ENCODE measurements around the gene MISP3.
A peak's percentile ranks its signal among the peaks of the same experiment; 100 is the strongest.

MISP3 gene

GRCh38 chr19:14112051-14112808, 39.6 kb downstream of the MISP3 start:
- H3K9ac ChIP-seq (ENCODE audit: low read length in 5 of 5), result peak overlapping the region; percentile 48 to 78 (median 68)

GRCh38 chr19:14112809-14113385, 40.3 kb downstream of the MISP3 start:
- Histone ChIP-seq H3K27me3 (ENCODE audit: control insufficient read depth in 5 of 5, insufficient read depth in 4 of 5, low read length in 5 of 5) (no peaks in the 10 kb centered on the region), H3K4me1 (ENCODE audit: control insufficient read depth in 5 of 5, insufficient read depth in 5 of 5, low read length in 5 of 5) (peaks cover 25 to 76% (median 75%) of the 10 kb centered on the region in 5 donors), H3K27ac (ENCODE audit: low read depth, low read length) (peak overlapping the region; percentile 76), H3K36me3 (ENCODE audit: control insufficient read depth in 5 of 5, insufficient read depth in 5 of 5, low read length in 5 of 5) (peaks cover 0 to under 1% (median 0%) of the 10 kb centered on the region in 5 donors), H3K4me3 (ENCODE audit: low read depth in 1 of 5, low read length in 5 of 5) (peak overlapping the region; percentile 44 to 54 (median 46)), H3K9me3 (ENCODE audit: control insufficient read depth in 5 of 5, low read length in 5 of 5) (no peaks in the 10 kb centered on the region), H3K9ac (ENCODE audit: low read length in 5 of 5) (peak overlapping the region; percentile 47 to 78 (median 72))

More at GRCh38 chr19:14112051-14112808, 39.6 kb downstream of the MISP3 start:
- H3K9me3 ChIP-seq (ENCODE audit: control insufficient read depth in 5 of 5, low read length in 5 of 5), result no peaks in the 10 kb centered on the region
- H3K27ac ChIP-seq (ENCODE audit: low read depth, low read length), result peak overlapping the region; percentile 76
- no peaks in the 10 kb centered on the region for H3K27me3 ChIP-seq (ENCODE audit: control insufficient read depth in 5 of 5, insufficient read depth in 4 of 5, low read length in 5 of 5)
- peaks cover 0 to 6% (median 0%) of the 10 kb centered on the region in 5 donors for H3K36me3 ChIP-seq (ENCODE audit: control insufficient read depth in 5 of 5, insufficient read depth in 5 of 5, low read length in 5 of 5)
- peak overlapping the region; percentile 44 to 54 (median 46) for H3K4me3 ChIP-seq (ENCODE audit: low read depth in 1 of 5, low read length in 5 of 5)
- peaks cover 25 to 83% (median 81%) of the 10 kb centered on the region in 5 donors for H3K4me1 ChIP-seq (ENCODE audit: control insufficient read depth in 5 of 5, insufficient read depth in 5 of 5, low read length in 5 of 5)

GRCh38 chr19:14113762-14114414, 41.3 kb downstream of the MISP3 start:
- H3K4me3 ChIP-seq (ENCODE audit: low read depth in 1 of 5, low read length in 5 of 5), result no peak overlapping the region
- H3K36me3 ChIP-seq (ENCODE audit: control insufficient read depth in 5 of 5, insufficient read depth in 5 of 5, low read length in 5 of 5), result no peaks in the 10 kb centered on the region
- H3K27ac ChIP-seq (ENCODE audit: low read depth, low read length), result peak overlapping the region; percentile 76
- H3K9me3 ChIP-seq (ENCODE audit: control insufficient read depth in 5 of 5, low read length in 5 of 5), result no peaks in the 10 kb centered on the region
- peak overlapping the region; percentile 15 to 78 (median 72) for H3K9ac ChIP-seq (ENCODE audit: low read length in 5 of 5)
- no peaks in the 10 kb centered on the region for H3K27me3 ChIP-seq (ENCODE audit: control insufficient read depth in 5 of 5, insufficient read depth in 4 of 5, low read length in 5 of 5)
- H3K4me1 ChIP-seq (ENCODE audit: control insufficient read depth in 5 of 5, insufficient read depth in 5 of 5, low read length in 5 of 5), result peaks cover 29 to 82% (median 79%) of the 10 kb centered on the region in 5 donors

- Histone ChIP-seq H3K27me3 (ENCODE audit: control insufficient read depth in 5 of 5, insufficient read depth in 4 of 5, low read length in 5 of 5) (no peaks in the 10 kb centered on the region), H3K4me1 (ENCODE audit: control insufficient read depth in 5 of 5, insufficient read depth in 5 of 5, low read length in 5 of 5) (peaks cover 29 to 87% (median 84%) of the 10 kb centered on the region in 5 donors), H3K27ac (ENCODE audit: low read depth, low read length) (peak overlapping the region; percentile 76), H3K9ac (ENCODE audit: low read length in 5 of 5) (peak overlapping the region in 1 of 5 donors; percentile 15), H3K9me3 (ENCODE audit: control insufficient read depth in 5 of 5, low read length in 5 of 5) (no peaks in the 10 kb centered on the region), H3K36me3 (ENCODE audit: control insufficient read depth in 5 of 5, insufficient read depth in 5 of 5, low read length in 5 of 5) (no peaks in the 10 kb centered on the region), H3K4me3 (ENCODE audit: low read depth in 1 of 5, low read length in 5 of 5) (peak overlapping the region in 2 of 5 donors; percentile 13 to 18)
Observed at GRCh38 chr19:14114439-14114838, 41.9 kb downstream of the MISP3 start.

- Histone ChIP-seq H3K4me1 (ENCODE audit: control insufficient read depth in 5 of 5, insufficient read depth in 5 of 5, low read length in 5 of 5) (peaks cover 33 to 91% (median 88%) of the 10 kb centered on the region in 5 donors), H3K36me3 (ENCODE audit: control insufficient read depth in 5 of 5, insufficient read depth in 5 of 5, low read length in 5 of 5) (no peaks in the 10 kb centered on the region), H3K27me3 (ENCODE audit: control insufficient read depth in 5 of 5, insufficient read depth in 4 of 5, low read length in 5 of 5) (no peaks in the 10 kb centered on the region), H3K9me3 (ENCODE audit: control insufficient read depth in 5 of 5, low read length in 5 of 5) (no peaks in the 10 kb centered on the region), H3K27ac (ENCODE audit: low read depth, low read length) (peak overlapping the region; percentile 76), H3K9ac (ENCODE audit: low read length in 5 of 5) (peak overlapping the region in 1 of 5 donors; percentile 94), H3K4me3 (ENCODE audit: low read depth in 1 of 5, low read length in 5 of 5) (peak overlapping the region in 2 of 5 donors; percentile 13 to 18)
Observed at GRCh38 chr19:14114854-14115253, 42.3 kb downstream of the MISP3 start.

GRCh38 chr19:14115756-14116155, 43.2 kb downstream of the MISP3 start:
- H3K4me3 ChIP-seq (ENCODE audit: low read depth in 1 of 5, low read length in 5 of 5), result peak overlapping the region in 3 of 5 donors; percentile 80 to 95 (median 87)
- H3K4me1 ChIP-seq (ENCODE audit: control insufficient read depth in 5 of 5, insufficient read depth in 5 of 5, low read length in 5 of 5), result peaks cover 34 to 89% (median 87%) of the 10 kb centered on the region in 5 donors
- peak overlapping the region; percentile 16 to 94 (median 77) for H3K9ac ChIP-seq (ENCODE audit: low read length in 5 of 5)
- H3K27me3 ChIP-seq (ENCODE audit: control insufficient read depth in 5 of 5, insufficient read depth in 4 of 5, low read length in 5 of 5), result no peaks in the 10 kb centered on the region
- H3K9me3 ChIP-seq (ENCODE audit: control insufficient read depth in 5 of 5, low read length in 5 of 5), result no peaks in the 10 kb centered on the region
- no peaks in the 10 kb centered on the region for H3K36me3 ChIP-seq (ENCODE audit: control insufficient read depth in 5 of 5, insufficient read depth in 5 of 5, low read length in 5 of 5)
- H3K27ac ChIP-seq (ENCODE audit: low read depth, low read length), result peak overlapping the region; percentile 76

- peaks cover 36 to 84% (median 80%) of the 10 kb centered on the region in 5 donors for H3K4me1 ChIP-seq (ENCODE audit: control insufficient read depth in 5 of 5, insufficient read depth in 5 of 5, low read length in 5 of 5)
- no peaks in the 10 kb centered on the region for H3K27me3 ChIP-seq (ENCODE audit: control insufficient read depth in 5 of 5, insufficient read depth in 4 of 5, low read length in 5 of 5)
- no peaks in the 10 kb centered on the region for H3K36me3 ChIP-seq (ENCODE audit: control insufficient read depth in 5 of 5, insufficient read depth in 5 of 5, low read length in 5 of 5)
- peak overlapping the region; percentile 77 to 94 (median 88) for H3K9ac ChIP-seq (ENCODE audit: low read length in 5 of 5)
- peak overlapping the region; percentile 76 for H3K27ac ChIP-seq (ENCODE audit: low read depth, low read length)
- no peaks in the 10 kb centered on the region for H3K9me3 ChIP-seq (ENCODE audit: control insufficient read depth in 5 of 5, low read length in 5 of 5)
- H3K4me3 ChIP-seq (ENCODE audit: low read depth in 1 of 5, low read length in 5 of 5), result peak overlapping the region; percentile 80 to 95 (median 84)
Observed at GRCh38 chr19:14116525-14116917, 43.9 kb downstream of the MISP3 start.

- Histone ChIP-seq H3K9ac (ENCODE audit: low read length in 5 of 5) (peak overlapping the region; percentile 77 to 94 (median 88)), H3K36me3 (ENCODE audit: control insufficient read depth in 5 of 5, insufficient read depth in 5 of 5, low read length in 5 of 5) (no peaks in the 10 kb centered on the region), H3K9me3 (ENCODE audit: control insufficient read depth in 5 of 5, low read length in 5 of 5) (no peaks in the 10 kb centered on the region), H3K27ac (ENCODE audit: low read depth, low read length) (peak overlapping the region; percentile 76), H3K4me1 (ENCODE audit: control insufficient read depth in 5 of 5, insufficient read depth in 5 of 5, low read length in 5 of 5) (peaks cover 36 to 81% (median 75%) of the 10 kb centered on the region in 5 donors), H3K4me3 (ENCODE audit: low read depth in 1 of 5, low read length in 5 of 5) (peak overlapping the region; percentile 80 to 95 (median 84)), H3K27me3 (ENCODE audit: control insufficient read depth in 5 of 5, insufficient read depth in 4 of 5, low read length in 5 of 5) (no peaks in the 10 kb centered on the region)
Observed at GRCh38 chr19:14116918-14117578, 44.5 kb downstream of the MISP3 start.

GRCh38 chr19:14117668-14118164, 45.1 kb downstream of the MISP3 start, which contains the start of gene PRKACA:
Gene PRKACA (minus strand): TSS chr19:14117762. CDS start chr19:14117547, 215 bp downstream.
- Histone ChIP-seq H3K27ac (ENCODE audit: low read depth, low read length) (peak within 1 kb of the TSS; percentile 99), H3K9me3 (ENCODE audit: control insufficient read depth in 5 of 5, low read length in 5 of 5) (no peaks in the 10 kb centered on the region), H3K9ac (ENCODE audit: low read length in 5 of 5) (peak within 1 kb of the TSS; percentile 77 to 98 (median 92)), H3K36me3 (ENCODE audit: control insufficient read depth in 5 of 5, insufficient read depth in 5 of 5, low read length in 5 of 5) (no peaks in the 10 kb centered on the region), H3K4me1 (ENCODE audit: control insufficient read depth in 5 of 5, insufficient read depth in 5 of 5, low read length in 5 of 5) (peaks cover 31 to 74% (median 68%) of the 10 kb centered on the region in 5 donors), H3K4me3 (ENCODE audit: low read depth in 1 of 5, low read length in 5 of 5) (peak within 1 kb of the TSS; percentile 80 to 95 (median 84)), H3K27me3 (ENCODE audit: control insufficient read depth in 5 of 5, insufficient read depth in 4 of 5, low read length in 5 of 5) (no peaks in the 10 kb centered on the region)
